ENCODE results near the gene NELFB.

The NELFB gene

DNA sequence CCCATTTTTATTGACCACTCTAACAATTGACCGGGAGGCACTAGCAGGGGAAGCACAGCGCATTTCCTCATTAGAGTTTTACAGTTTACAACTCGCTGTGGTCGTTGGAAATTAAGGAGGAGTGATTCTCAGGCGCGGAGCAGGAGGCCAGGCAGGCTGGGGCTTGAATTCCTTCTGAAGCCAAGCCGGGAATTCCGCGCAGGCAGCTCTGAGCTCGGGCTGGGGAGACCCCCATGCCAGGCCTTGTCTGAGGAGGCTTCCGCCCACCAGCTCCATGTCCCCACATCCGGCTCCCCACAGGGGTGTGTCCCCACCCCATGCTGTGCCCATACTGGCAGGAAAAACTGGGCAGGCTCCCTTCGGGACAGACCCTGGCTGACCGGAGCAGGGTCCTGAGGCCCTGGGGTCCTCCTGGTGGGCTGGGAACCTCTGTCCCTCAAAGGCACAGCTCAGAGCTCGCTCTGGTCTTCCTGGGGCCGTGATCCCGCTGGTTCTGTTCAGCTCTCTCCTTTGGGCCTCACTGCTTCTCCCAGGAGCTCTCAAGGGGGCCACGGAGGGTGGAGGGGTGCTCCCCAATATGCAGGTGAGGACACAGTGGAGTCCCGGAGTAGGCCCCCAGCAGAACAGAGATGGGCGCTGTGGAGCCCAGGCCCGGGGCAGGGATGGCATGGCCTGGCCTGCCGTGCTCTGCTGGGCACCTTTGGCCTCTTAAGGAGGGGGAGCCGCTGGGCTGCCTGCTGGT is 48.2 kb downstream of the NELFB start:
- TF ChIP-seq CTCF (IDR thresholded peaks at IDR 0.05; ENCODE audit: unreplicated experiment in 3 of 3), result no peak
- H3K4me3 Mint-ChIP-seq, result peak overlapping the region; percentile 64 to 81 (median 79)
- no peaks in the 10 kb centered on the region for H3K36me3 Mint-ChIP-seq (ENCODE audit: low read depth)
- H3K4me1 Mint-ChIP-seq, result peaks cover 16% of the 10 kb centered on the region
- peaks cover 18% of the 10 kb centered on the region for H3K27me3 Mint-ChIP-seq (ENCODE audit: low read depth)
- H3K9me3 Mint-ChIP-seq, result no peaks in the 10 kb centered on the region
- H3K27ac Mint-ChIP-seq, result peak overlapping the region; percentile 81 to 90 (median 89)

DNA sequence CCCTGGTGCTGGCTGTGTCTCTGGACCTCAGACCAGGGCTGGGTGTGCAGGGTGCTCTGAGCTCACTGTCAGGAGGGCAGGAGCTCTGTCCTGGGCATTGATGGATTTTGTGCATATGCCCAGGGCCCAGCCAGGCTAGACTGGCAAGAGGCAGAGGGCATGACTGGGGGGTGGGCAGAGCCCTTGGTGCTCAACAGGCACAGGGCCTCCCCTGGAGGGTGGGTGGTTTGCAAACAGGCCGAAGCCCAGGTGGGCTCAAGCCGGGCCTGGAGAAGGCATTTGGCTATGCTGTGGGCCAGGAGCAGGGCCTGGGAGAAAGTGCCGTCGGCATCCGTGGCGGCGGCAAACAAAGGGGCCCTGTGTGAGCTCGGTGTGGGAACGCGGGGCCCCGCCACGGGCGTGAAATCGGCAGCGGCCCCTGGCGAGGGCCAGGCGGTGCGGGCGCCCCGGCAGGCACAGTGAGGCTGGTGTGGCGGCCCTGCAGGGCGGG is 48.8 kb downstream of the NELFB start:
- peaks cover 15% of the 10 kb centered on the region for H3K27me3 Mint-ChIP-seq (ENCODE audit: low read depth)
- TF ChIP-seq CTCF (IDR thresholded peaks at IDR 0.05; ENCODE audit: unreplicated experiment in 3 of 3), result no peak
- H3K4me1 Mint-ChIP-seq, result peaks cover 16% of the 10 kb centered on the region
- H3K36me3 Mint-ChIP-seq (ENCODE audit: low read depth), result no peaks in the 10 kb centered on the region
- no peaks in the 10 kb centered on the region for H3K9me3 Mint-ChIP-seq
- H3K27ac Mint-ChIP-seq, result peak overlapping the region in 1 of 3 experiments; percentile 89
- peak overlapping the region; percentile 23 to 55 (median 48) for H3K4me3 Mint-ChIP-seq

GRCh38 chr9:137304383-137305059 is 49.4 kb downstream of the NELFB start:
- Mint-ChIP-seq H3K36me3 (ENCODE audit: low read depth) (no peaks in the 10 kb centered on the region), H3K4me3 (peak overlapping the region in 2 of 3 experiments; percentile 24 to 42), H3K27me3 (ENCODE audit: low read depth) (peaks cover 15% of the 10 kb centered on the region), H3K9me3 (no peaks in the 10 kb centered on the region), H3K4me1 (peaks cover 16% of the 10 kb centered on the region), H3K27ac (peak overlapping the region in 2 of 3 experiments; percentile 62 to 82)
- no peak for TF ChIP-seq CTCF (IDR thresholded peaks at IDR 0.05; ENCODE audit: unreplicated experiment in 3 of 3)

DNA sequence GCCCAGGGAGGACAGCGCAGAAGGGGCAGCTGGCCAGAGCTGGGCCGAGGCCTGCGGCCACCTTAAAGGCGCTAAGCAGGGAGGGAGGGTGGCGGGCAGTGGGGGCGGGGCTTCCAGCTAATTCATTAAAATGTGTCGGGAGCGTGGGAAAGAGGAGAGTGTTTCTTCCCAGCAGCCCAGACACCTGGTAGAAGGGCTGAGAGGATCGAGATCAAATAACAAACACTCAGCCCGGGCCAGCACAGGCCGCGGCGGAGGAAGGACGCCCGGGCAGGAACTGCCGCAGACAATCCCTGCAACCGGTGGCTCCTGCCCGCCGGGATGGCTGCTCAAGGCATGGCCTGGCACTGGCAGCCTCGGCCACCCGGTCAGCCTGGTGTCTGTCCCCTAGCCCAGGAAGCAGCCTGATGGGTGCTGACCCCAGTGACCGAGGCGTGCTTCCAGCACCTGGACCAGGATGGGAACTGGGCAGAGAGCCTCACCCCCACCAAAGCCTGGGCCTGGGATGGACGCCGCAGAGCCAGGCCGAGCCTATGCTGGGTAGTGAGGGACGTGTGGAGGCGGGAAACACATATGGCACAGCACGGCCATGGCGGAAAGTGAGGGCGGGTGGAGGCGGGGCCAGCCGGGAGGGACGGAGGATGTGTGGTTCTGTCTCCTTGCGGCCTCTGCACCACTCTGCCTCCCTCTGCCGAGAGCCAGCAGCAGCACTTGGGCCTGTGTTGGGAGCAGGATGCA is 50.1 kb downstream of the NELFB start:
- Mint-ChIP-seq H3K36me3 (ENCODE audit: low read depth) (no peaks in the 10 kb centered on the region), H3K27me3 (ENCODE audit: low read depth) (peaks cover 11% of the 10 kb centered on the region), H3K4me1 (peaks cover 11% of the 10 kb centered on the region), H3K4me3 (peak overlapping the region; percentile 24 to 54 (median 42)), H3K27ac (peak overlapping the region in 2 of 3 experiments; percentile 62 to 82), H3K9me3 (no peaks in the 10 kb centered on the region)
- TF ChIP-seq CTCF (IDR thresholded peaks at IDR 0.05; ENCODE audit: unreplicated experiment in 3 of 3), result peak in 1 of 3 experiments; percentile 14

GRCh38 chr9:137305798-137306065 is 50.6 kb downstream of the NELFB start:
- H3K36me3 Mint-ChIP-seq (ENCODE audit: low read depth), result no peaks in the 10 kb centered on the region

More at GRCh38 chr9:137305798-137306065, 50.6 kb downstream of the NELFB start:
- Mint-ChIP-seq H3K27ac (peak overlapping the region in 2 of 3 experiments; percentile 62 to 82), H3K27me3 (ENCODE audit: low read depth) (peaks cover 9% of the 10 kb centered on the region), H3K4me3 (peak overlapping the region in 1 of 3 experiments; percentile 54), H3K4me1 (peaks cover 9% of the 10 kb centered on the region), H3K9me3 (no peaks in the 10 kb centered on the region)
- TF ChIP-seq CTCF (IDR thresholded peaks at IDR 0.05; ENCODE audit: unreplicated experiment in 3 of 3), result no peak

Data from nephron (organoid).